HCT116 (cell line): Measurements from ENCODE around the gene SECTM1.

Experiments
- FOSL1 ChIP-seq: IDR thresholded peaks from 2 replicates; pipeline ENCODE4 v1.6.1; 2012; ENCODE audit warnings: low read depth
- POLR2A ChIP-seq: IDR thresholded peaks from 2 replicates; pipeline ENCODE4 v1.7.0; 2011; ENCODE audit warnings: borderline replicate concordance; ENCODE audit not compliant: insufficient read depth, insufficient read length; ENCODE audit errors: extremely low read depth
- POLR2AphosphoS5 ChIP-seq: IDR thresholded peaks from 2 replicates; pipeline ENCODE4 v1.6.1; 2011; ENCODE audit warnings: mild to moderate bottlenecking, low read depth, low read length, moderate library complexity
- YY1 ChIP-seq: IDR thresholded peaks from 2 replicates; pipeline ENCODE4 v1.6.1; 2011; ENCODE audit warnings: low read length, low read depth, moderate library complexity, mild to moderate bottlenecking; ENCODE audit not compliant: insufficient replicate concordance; ENCODE audit errors: extremely low read depth
- ZFX ChIP-seq: fragments of 450-650 bp; IDR thresholded peaks from 2 replicates; pipeline ENCODE4 v1.6.1; 2017
- TF ChIP-seq, protein P1 (sequence below), 3 experiments: fragments of 200-600 bp in 1 of 3; sonication (generic) in 1 of 3; IDR thresholded peaks in 2 of 3; conservative IDR thresholded peaks in 1 of 3; 2 replicates each; pipeline ENCODE4 v1.5.1; 2012 to 2017; ENCODE audit warnings: low read depth in 2 of 3, low read length in 2 of 3, antibody characterized with exemption in 1 of 3, borderline replicate concordance in 1 of 3, control low read depth in 1 of 3, mild to moderate bottlenecking in 1 of 3, mixed read lengths in 1 of 3, mixed run types in 1 of 3, moderate library complexity in 1 of 3; ENCODE audit not compliant: insufficient read depth in 1 of 3
- TF ChIP-seq, protein P2 (sequence below): IDR thresholded peaks from 2 replicates; pipeline ENCODE4 v1.6.1; 2012

DNA sequence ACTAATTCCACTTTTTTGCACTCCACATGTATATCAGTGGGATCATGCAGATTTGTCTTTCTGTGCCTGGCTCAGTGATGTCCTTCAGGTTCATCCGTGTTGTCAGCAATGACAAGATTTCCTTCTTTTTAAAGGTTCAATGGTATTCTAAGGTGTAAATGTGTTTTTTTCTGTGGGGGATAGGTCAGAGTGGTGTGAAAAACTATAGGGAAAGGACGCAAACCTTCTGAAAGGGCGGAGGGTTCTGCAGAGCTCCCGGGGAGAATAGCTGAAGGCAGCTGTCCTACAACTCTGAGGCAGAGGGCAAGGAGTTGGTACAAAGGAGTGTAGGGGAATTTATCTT lies 38.1 kb downstream of the SECTM1 start:
- TF ChIP-seq, protein P1, sequence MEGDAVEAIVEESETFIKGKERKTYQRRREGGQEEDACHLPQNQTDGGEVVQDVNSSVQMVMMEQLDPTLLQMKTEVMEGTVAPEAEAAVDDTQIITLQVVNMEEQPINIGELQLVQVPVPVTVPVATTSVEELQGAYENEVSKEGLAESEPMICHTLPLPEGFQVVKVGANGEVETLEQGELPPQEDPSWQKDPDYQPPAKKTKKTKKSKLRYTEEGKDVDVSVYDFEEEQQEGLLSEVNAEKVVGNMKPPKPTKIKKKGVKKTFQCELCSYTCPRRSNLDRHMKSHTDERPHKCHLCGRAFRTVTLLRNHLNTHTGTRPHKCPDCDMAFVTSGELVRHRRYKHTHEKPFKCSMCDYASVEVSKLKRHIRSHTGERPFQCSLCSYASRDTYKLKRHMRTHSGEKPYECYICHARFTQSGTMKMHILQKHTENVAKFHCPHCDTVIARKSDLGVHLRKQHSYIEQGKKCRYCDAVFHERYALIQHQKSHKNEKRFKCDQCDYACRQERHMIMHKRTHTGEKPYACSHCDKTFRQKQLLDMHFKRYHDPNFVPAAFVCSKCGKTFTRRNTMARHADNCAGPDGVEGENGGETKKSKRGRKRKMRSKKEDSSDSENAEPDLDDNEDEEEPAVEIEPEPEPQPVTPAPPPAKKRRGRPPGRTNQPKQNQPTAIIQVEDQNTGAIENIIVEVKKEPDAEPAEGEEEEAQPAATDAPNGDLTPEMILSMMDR (IDR thresholded peaks at IDR 0.05 in 2 of 3, conservative IDR thresholded peaks at IDR 0.05 in 1 of 3; ENCODE audit: borderline replicate concordance in 1 of 3, insufficient read depth in 1 of 3, low read depth in 2 of 3, low read length in 2 of 3) = no peak
- TF ChIP-seq POLR2AphosphoS5 = no peak
- no peak for TF ChIP-seq ZFX
- TF ChIP-seq, protein P2, sequence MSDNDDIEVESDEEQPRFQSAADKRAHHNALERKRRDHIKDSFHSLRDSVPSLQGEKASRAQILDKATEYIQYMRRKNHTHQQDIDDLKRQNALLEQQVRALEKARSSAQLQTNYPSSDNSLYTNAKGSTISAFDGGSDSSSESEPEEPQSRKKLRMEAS = no peak
- no peak for TF ChIP-seq FOSL1
- TF ChIP-seq YY1 = no peak
- TF ChIP-seq POLR2A = no peak
